ENCODE data around the gene HDAC4.

GRCh38 chr2:239264492-239264837 is 136.4 kb downstream of the HDAC4 start:
- TF ChIP-seq EP300 (IDR thresholded peaks at IDR 0.05) (no peak), CTCF (IDR thresholded peaks at IDR 0.05) (no peak), POLR2AphosphoS5 (IDR thresholded peaks at IDR 0.05) (no peak)

All from stomach (tissue), 4 donors.